ENCODE results near the gene BAG2. TPM values are rescaled to one million over a fixed set of nuclear protein-coding genes. Genes with fewer than 3 reads are reported as not detected.

BAG2 gene
- total and polyA plus RNA-seq, 8 donors = 6.0 to 11.3 (median 8.4) TPM

DNA sequence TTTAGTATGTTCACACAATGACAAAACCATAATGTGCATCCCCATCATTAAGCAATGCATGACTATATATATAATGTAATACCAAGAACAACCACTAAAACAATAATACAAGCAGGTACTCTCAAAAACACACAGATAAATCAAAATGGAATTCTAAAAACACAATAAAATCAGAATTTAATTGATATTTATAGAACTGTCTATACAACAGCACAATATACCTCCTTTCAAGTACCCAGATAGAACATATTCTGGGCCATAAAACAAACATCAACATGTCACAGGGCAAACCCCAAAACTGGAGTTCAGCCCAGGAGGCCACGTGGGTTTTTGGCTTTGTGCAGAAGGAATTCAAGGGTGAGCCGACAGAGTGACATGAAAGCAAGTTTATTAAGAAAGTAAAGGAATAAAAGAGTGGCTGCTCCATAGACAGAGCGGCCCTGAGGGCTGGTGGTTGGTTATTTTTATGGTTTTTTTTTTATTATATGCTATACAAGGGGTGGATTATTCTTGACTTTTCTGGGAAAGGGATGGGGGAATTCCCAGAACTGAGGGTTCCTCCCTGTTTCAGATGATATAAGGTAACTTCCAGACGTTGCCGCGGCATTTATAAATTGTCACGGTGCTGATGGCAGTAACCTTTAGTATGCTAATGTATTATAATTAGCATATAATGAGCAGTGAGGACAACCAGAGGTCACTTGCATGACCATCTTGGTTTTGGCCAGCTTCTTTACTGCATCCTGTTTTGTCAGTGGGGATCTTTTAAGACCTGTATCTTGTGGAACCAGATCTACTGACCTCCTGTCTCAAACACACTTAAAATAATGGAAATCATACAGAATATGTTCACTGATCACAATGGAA lies 44.3 kb downstream of the BAG2 start:
- H3K4me3 ChIP-seq = no peak overlapping the region
- TF ChIP-seq CTCF (IDR thresholded peaks at IDR 0.05) = no peak
- no peak overlapping the region for H3K27ac ChIP-seq

DNA sequence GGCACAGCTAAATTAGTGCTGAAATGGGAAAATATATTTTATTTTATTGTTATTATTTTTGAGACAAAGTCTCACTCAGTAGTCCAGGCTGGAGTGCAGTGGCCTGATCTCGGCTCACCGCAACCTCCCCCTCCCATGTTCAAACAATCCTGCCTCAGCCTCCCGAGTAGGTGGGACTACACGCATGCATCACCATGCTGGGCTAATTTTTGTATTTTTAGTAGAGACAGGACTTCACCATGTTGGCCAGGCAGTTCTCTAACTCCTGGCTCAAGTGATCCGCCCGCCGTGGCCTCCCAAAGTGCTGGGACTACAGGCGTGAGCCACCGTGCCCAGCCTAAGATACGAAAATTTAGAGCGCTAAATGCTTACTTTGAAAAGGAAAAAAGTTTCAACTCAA lies 45.1 kb downstream of the BAG2 start:
- intact Hi-C loops (cut with DNase I) = no loop called here
- TF ChIP-seq CTCF (IDR thresholded peaks at IDR 0.05) = no peak
- DNase-seq (peak in 1 of 4 donors; percentile 40), ATAC-seq (no peak)
- H3K9me3 ChIP-seq = no peaks in the 10 kb centered on the region
- no peak overlapping the region for H3K27ac ChIP-seq
- H3K4me1 ChIP-seq = peaks cover 0 to 3% of the 10 kb centered on the region in 2 donors
- no peaks in the 10 kb centered on the region for H3K27me3 ChIP-seq
- no peak overlapping the region for H3K4me3 ChIP-seq
- H3K36me3 ChIP-seq = no peaks in the 10 kb centered on the region

More for the DNA sequence above, 44.3 kb downstream of the BAG2 start:
- H3K36me3 ChIP-seq = no peaks in the 10 kb centered on the region
- ATAC-seq (no peak), DNase-seq (no peak)
- H3K4me1 ChIP-seq = peaks cover 0 to 3% of the 10 kb centered on the region in 2 donors
- no peaks in the 10 kb centered on the region for H3K9me3 ChIP-seq
- intact Hi-C loops (cut with DNase I) = no loop called here
- H3K27me3 ChIP-seq = no peaks in the 10 kb centered on the region

GRCh38 chr6:57220083-57220703 lies 48.1 kb downstream of the BAG2 start:
- no peaks in the 10 kb centered on the region for H3K9me3 ChIP-seq
- H3K36me3 ChIP-seq = no peaks in the 10 kb centered on the region
- H3K4me1 ChIP-seq = peaks cover 3 to 9% of the 10 kb centered on the region in 2 donors
- H3K27ac ChIP-seq = no peak overlapping the region
- DNase-seq = no peak
- intact Hi-C loops (cut with DNase I) = no loop called here
- H3K4me3 ChIP-seq = no peak overlapping the region
- no peak for TF ChIP-seq CTCF (IDR thresholded peaks at IDR 0.05)
- no peak for ATAC-seq
- peaks cover 0 to 4% of the 10 kb centered on the region in 2 donors for H3K27me3 ChIP-seq

GRCh38 chr6:57221191-57221935 lies 49.2 kb downstream of the BAG2 start:
- Histone ChIP-seq H3K36me3 (no peaks in the 10 kb centered on the region), H3K9me3 (no peaks in the 10 kb centered on the region), H3K27ac (peak overlapping the region; percentile 78 to 94), H3K4me1 (peaks cover 3 to 9% of the 10 kb centered on the region in 2 donors), H3K4me3 (peak overlapping the region; percentile 91 to 98), H3K27me3 (peaks cover 0 to 4% of the 10 kb centered on the region in 2 donors)
- peak; percentile 43 to 49 for TF ChIP-seq CTCF (IDR thresholded peaks at IDR 0.05)
- peak; percentile 89 for ATAC-seq
- DNase-seq = peak; percentile 64 to 91 (median 81)
- intact Hi-C loops (cut with DNase I) = no loop called here

Measured in left lung (tissue), 10 donors.